CD14-positive monocyte (primary cell): ENCODE measurements around the gene TOP2A. TPM values are rescaled to one million over a fixed set of nuclear protein-coding genes. Genes with fewer than 3 reads are reported as not detected.

Experiments used
- DNase-seq, 3 donors: peaks; one replicate each; pipeline ENCODE4 v3.0.0-alpha.2; 2011 to 2022
- H2AFZ ChIP-seq: 2 replicates; pipeline ENCODE4 v1.6.0; 2012; ENCODE audit warnings: mild to moderate bottlenecking, low read depth, low read length, inconsistent platforms; ENCODE audit not compliant: insufficient read depth, poor library complexity, severe bottlenecking
- H3K27ac ChIP-seq, 2 donors: 1 replicate in 1 of 2; 2 replicates in 1 of 2; pipeline ENCODE4 v1.5.1; 2012 to 2013; ENCODE audit warnings: low read length in 2 of 2, control low read depth in 1 of 2, inconsistent platforms in 1 of 2, low read depth in 1 of 2, mild to moderate bottlenecking in 1 of 2
- H3K27me3 ChIP-seq, 2 donors: one replicate each; pipeline versions ENCODE4 v1.6.0 to v1.6.1; 2011 to 2013; ENCODE audit warnings: low read length in 2 of 2; ENCODE audit not compliant: control insufficient read depth in 2 of 2, insufficient read depth in 2 of 2
- H3K36me3 ChIP-seq, 2 donors: replicated peaks in 1 of 2; 1 replicate in 1 of 2; 2 replicates in 1 of 2; pipeline versions ENCODE4 v1.5.1 to v1.6.1; 2012 to 2013; ENCODE audit warnings: low read length in 2 of 2, control low read depth in 1 of 2, inconsistent platforms in 1 of 2, mild to moderate bottlenecking in 1 of 2; ENCODE audit not compliant: insufficient read depth in 2 of 2, control insufficient read depth in 1 of 2
- H3K4me1 ChIP-seq, 2 donors: 1 replicate in 1 of 2; 2 replicates in 1 of 2; pipeline versions ENCODE4 v1.5.1 to v1.6.1; 2012 to 2013; ENCODE audit warnings: low read length in 2 of 2, control low read depth in 1 of 2, inconsistent platforms in 1 of 2, mild to moderate bottlenecking in 1 of 2, moderate library complexity in 1 of 2; ENCODE audit not compliant: insufficient read depth in 2 of 2, control insufficient read depth in 1 of 2
- H3K4me2 ChIP-seq: replicated peaks from 2 replicates; pipeline ENCODE3; 2012; ENCODE audit warnings: low read length, moderate library complexity, mild to moderate bottlenecking; ENCODE audit not compliant: poor library complexity, severe bottlenecking; ENCODE audit errors: extremely low read depth
- H3K4me3 ChIP-seq, 3 experiments: fragments of 200-600 bp in 1 of 3; sonication (generic) in 1 of 3; replicated peaks in 1 of 3; 1 replicate in 2 of 3; 2 replicates in 1 of 3; pipeline ENCODE4 v1.5.1; 2011 to 2013; ENCODE audit warnings: low read length in 3 of 3, mild to moderate bottlenecking in 3 of 3, control low read depth in 2 of 3, low read depth in 2 of 3, inconsistent platforms in 1 of 3, moderate library complexity in 1 of 3
- H3K79me2 ChIP-seq: 2 replicates; pipeline ENCODE4 v1.6.0; 2012; ENCODE audit warnings: mild to moderate bottlenecking, control low read depth, inconsistent platforms, low read length, moderate library complexity; ENCODE audit not compliant: insufficient read depth
- H3K9ac ChIP-seq: 2 replicates; pipeline ENCODE4 v1.6.0; 2017; ENCODE audit warnings: low read length, mild to moderate bottlenecking; ENCODE audit not compliant: insufficient read depth, poor library complexity, severe bottlenecking
- H3K9me3 ChIP-seq, 2 donors: replicated peaks in 1 of 2; 1 replicate in 1 of 2; 2 replicates in 1 of 2; pipeline versions ENCODE4 v1.5.1 to v1.6.1; 2012 to 2013; ENCODE audit warnings: low read length in 2 of 2, control low read depth in 1 of 2; ENCODE audit not compliant: control insufficient read depth in 1 of 2, insufficient read depth in 1 of 2
- H4K20me1 ChIP-seq: 2 replicates; pipeline ENCODE4 v1.6.0; 2012; ENCODE audit warnings: mild to moderate bottlenecking, low read length, control low read depth, moderate library complexity; ENCODE audit not compliant: insufficient read depth
- H3K27ac Mint-ChIP-seq, 7 donors: one replicate each; pipeline ENCODE4 v1.8.0; 2020; ENCODE audit warnings: mild to moderate bottlenecking in 7 of 7, mixed read lengths in 7 of 7, moderate library complexity in 6 of 7, inconsistent platforms in 2 of 7
- H3K27me3 Mint-ChIP-seq, 3 donors: one replicate each; pipeline ENCODE4 v1.8.0; 2021 to 2022; ENCODE audit warnings: low read depth in 3 of 3, mild to moderate bottlenecking in 3 of 3, mixed read lengths in 3 of 3, moderate library complexity in 3 of 3, inconsistent platforms in 1 of 3
- H3K36me3 Mint-ChIP-seq, 2 donors: one replicate each; pipeline ENCODE4 v1.8.0; 2020; ENCODE audit warnings: mixed read lengths in 2 of 2, inconsistent platforms in 1 of 2, mild to moderate bottlenecking in 1 of 2
- H3K4me1 Mint-ChIP-seq: one replicate; pipeline ENCODE4 v1.8.0; 2020; ENCODE audit warnings: mild to moderate bottlenecking, mixed read lengths
- H3K4me3 Mint-ChIP-seq, 2 donors: one replicate each; pipeline ENCODE4 v1.8.0; 2020; ENCODE audit warnings: mild to moderate bottlenecking in 2 of 2, mixed read lengths in 2 of 2, moderate library complexity in 1 of 2
- H3K9me3 Mint-ChIP-seq, 7 donors: one replicate each; pipeline ENCODE4 v1.8.0; 2020 to 2022; ENCODE audit warnings: mixed read lengths in 7 of 7, mild to moderate bottlenecking in 6 of 7, moderate library complexity in 6 of 7, inconsistent platforms in 2 of 7
- WGBS: methylation state at CpG from one replicate; pipeline ENCODE4 v1.1.5; 2013; ENCODE audit warnings: missing lambda C conversion rate; ENCODE audit not compliant: insufficient coverage; 5-methylcytosine and 5-hydroxymethylcytosine counted together
- intact Hi-C, 2 donors: fragments of 100-400 bp; cut with micrococcal nuclease; formaldehyde crosslinking; loops; one replicate each; pipeline versions ENCODE4 v1.15.0 to v1.15.1; 2023
- polyA plus RNA-seq, 3 donors: library from polyadenylated mRNA; depleted of rRNA in 1 of 3; unstranded in 2 of 3; stranded (reverse) in 1 of 3; fragments of 300-500 nt in 2 of 3; fragments of >200 nt in 1 of 3; fragmentation: Illumina TruSeq in 2 of 3; gene quantifications; 1 replicate in 2 of 3; 2 replicates in 1 of 3; pipeline ENCODE4 v1.2.3, GENCODE V29; 2012 to 2021
- TF ChIP-seq, protein P1 (sequence below): fragments of 200-600 bp; IDR thresholded peaks from one replicate; pipeline ENCODE4 v1.8.0; 2022; ENCODE audit warnings: antibody characterized with exemption, mild to moderate bottlenecking

The TOP2A gene
- polyA plus RNA-seq, 3 donors: 0.01 to 0.94 (median 0.28) TPM

DNA sequence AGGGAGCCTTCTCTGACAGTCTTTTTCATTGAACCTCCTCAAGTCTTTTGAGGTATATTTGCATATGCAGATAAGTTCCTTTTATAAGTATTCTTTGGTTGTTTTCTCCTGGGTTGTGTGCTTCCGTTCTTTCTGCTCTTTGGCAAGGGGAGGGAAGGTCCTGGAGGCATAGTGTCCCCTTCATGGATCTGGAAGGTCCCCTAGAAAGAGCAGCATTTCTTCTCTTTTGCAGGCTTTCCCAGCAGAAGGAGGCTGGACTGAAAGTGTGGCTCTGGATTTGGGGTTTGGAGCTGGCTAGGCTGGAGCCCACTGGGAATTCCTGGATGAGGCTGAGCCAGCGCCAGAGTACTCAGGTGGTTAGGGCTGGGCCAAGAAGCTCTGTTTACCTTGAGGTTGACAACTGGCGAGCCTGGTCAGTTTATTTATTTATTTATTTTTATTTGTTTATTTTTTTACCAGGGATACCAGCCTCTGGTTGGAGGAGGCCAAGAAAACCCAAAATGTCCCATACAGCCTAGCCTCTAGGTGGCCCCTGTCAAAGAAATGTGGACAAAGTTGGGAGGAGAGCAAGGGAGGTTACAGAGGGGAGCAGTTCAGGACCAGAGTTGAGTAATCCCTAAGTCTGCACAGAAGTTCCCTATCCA, 5.4 kb upstream of the TOP2A start:
- Histone ChIP-seq H3K9me3 (no peaks in the 10 kb centered on the region), H3K9ac (no peak overlapping the region), H3K4me3 (no peak overlapping the region), H4K20me1 (no peaks in the 10 kb centered on the region), H3K79me2 (peaks cover 5% of the 10 kb centered on the region), H2AFZ (no peak overlapping the region), H3K36me3 (no peaks in the 10 kb centered on the region), H3K27ac (no peak overlapping the region), H3K27me3 (no peaks in the 10 kb centered on the region), H3K4me1 (peaks cover 21 to 30% of the 10 kb centered on the region in 2 donors), H3K4me2 (no peak overlapping the region)
- Mint-ChIP-seq H3K36me3 (no peaks in the 10 kb centered on the region), H3K27ac (no peak overlapping the region), H3K4me3 (no peak overlapping the region), H3K4me1 (peaks cover 32% of the 10 kb centered on the region), H3K9me3 (peaks cover 0 to 4% (median 0%) of the 10 kb centered on the region in 7 donors), H3K27me3 (peaks cover 0 to 5% (median 3%) of the 10 kb centered on the region in 3 donors)
- intact Hi-C loops: no loop called here
- TF ChIP-seq, protein P1, sequence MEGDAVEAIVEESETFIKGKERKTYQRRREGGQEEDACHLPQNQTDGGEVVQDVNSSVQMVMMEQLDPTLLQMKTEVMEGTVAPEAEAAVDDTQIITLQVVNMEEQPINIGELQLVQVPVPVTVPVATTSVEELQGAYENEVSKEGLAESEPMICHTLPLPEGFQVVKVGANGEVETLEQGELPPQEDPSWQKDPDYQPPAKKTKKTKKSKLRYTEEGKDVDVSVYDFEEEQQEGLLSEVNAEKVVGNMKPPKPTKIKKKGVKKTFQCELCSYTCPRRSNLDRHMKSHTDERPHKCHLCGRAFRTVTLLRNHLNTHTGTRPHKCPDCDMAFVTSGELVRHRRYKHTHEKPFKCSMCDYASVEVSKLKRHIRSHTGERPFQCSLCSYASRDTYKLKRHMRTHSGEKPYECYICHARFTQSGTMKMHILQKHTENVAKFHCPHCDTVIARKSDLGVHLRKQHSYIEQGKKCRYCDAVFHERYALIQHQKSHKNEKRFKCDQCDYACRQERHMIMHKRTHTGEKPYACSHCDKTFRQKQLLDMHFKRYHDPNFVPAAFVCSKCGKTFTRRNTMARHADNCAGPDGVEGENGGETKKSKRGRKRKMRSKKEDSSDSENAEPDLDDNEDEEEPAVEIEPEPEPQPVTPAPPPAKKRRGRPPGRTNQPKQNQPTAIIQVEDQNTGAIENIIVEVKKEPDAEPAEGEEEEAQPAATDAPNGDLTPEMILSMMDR: no peak
- 90% methylated on average over 2 of the region's 3 CpGs for WGBS
- no peak for DNase-seq

- H3K4me2 ChIP-seq: peak overlapping the region; percentile 63
- peaks cover 39 to 56% of the 10 kb centered on the region in 2 donors for H3K4me1 ChIP-seq
- H3K27me3 ChIP-seq: no peaks in the 10 kb centered on the region
- H3K4me3 ChIP-seq: peak overlapping the region in 1 of 3 experiments; percentile 55
- H3K36me3 ChIP-seq: no peaks in the 10 kb centered on the region
- peaks cover 0 to 4% (median 0%) of the 10 kb centered on the region in 7 donors for H3K9me3 Mint-ChIP-seq
- peaks cover 36% of the 10 kb centered on the region for H3K79me2 ChIP-seq
- no peaks in the 10 kb centered on the region for H3K36me3 Mint-ChIP-seq
- H3K9ac ChIP-seq: no peak overlapping the region
- H3K27ac Mint-ChIP-seq: peak overlapping the region; percentile 13 to 82 (median 54)
- peaks cover 0 to 5% (median 3%) of the 10 kb centered on the region in 3 donors for H3K27me3 Mint-ChIP-seq
- peaks cover 46% of the 10 kb centered on the region for H3K4me1 Mint-ChIP-seq
- no peaks in the 10 kb centered on the region for H3K9me3 ChIP-seq
- H2AFZ ChIP-seq: no peak overlapping the region
- intact Hi-C loops: loop anchor here in 1 of 2 donors (5.0 to 10.0 kb wide), 3 partner anchors 62 to 215 kb away; no protein-coding TSS in a partner anchor
- TF ChIP-seq, protein P1: no peak
- no peaks in the 10 kb centered on the region for H4K20me1 ChIP-seq
- H3K4me3 Mint-ChIP-seq: peak overlapping the region; percentile 38 to 79
- H3K27ac ChIP-seq: peak overlapping the region; percentile 0 to 48
- DNase-seq: peak in 2 of 3 donors; percentile 34 to 64
- 31% methylated on average over 5 of the region's 11 CpGs for WGBS
Observed at GRCh38 chr17:40419559-40420331, 2.0 kb upstream of the TOP2A start.
